GM19468 (cell line): ENCODE results near the gene DOHH.

Experiments used
- ATAC-seq: cut with Tn5 transposase; IDR thresholded peaks from one replicate; pipeline ENCODE4 v1.9.1; 2021; ENCODE audit warnings: mild to moderate bottlenecking, moderate library complexity, moderate number of reproducible peaks; ENCODE audit not compliant: unreplicated experiment; ENCODE audit errors: extremely low read depth

The DOHH gene

DNA sequence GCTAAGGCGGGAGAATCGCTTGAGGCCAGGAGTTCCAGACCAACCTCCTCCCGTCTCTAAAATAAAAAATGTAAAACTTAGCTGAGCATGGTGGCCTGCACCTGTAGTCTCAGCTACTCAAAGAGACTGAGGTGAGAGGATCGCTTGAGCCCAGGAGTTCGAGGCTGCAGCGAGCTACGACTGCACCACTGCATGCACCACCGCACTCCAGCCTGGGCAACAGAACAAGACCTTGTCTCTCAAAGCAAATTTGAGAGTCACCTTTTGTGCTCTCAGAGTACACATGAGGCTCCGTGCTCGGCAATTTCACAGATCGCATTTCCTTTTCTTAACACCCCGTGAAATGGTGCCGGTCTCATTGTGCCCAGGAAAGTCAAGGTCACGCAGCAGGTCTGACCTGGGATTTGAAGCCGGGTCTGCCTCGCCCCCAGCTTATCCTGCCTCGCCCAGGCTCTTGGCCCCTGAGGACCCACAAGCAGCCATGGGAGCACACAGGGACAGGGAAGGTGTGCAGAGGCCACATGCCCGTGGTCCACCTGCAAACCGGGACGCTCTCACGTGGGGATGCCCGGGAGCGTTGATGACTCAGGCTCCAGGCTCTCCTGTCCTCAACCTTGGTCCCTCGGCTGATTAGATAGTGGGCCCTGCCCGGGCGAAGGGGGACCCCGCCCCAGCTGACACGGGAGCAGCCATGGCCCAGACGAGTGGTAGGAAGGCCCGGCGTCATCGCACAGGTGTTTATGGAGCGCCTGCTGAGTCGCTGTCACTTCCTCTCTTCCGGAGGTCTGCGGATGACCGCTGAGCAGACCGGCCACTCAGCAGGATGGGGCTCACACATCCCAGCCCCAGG, 19.0 kb downstream of the DOHH start:
- ATAC-seq, result no peak

GRCh38 chr19:3480383-3481091, 19.9 kb downstream of the DOHH start, which contains the start of gene SMIM24:
Gene SMIM24, minus strand, starts transcription at chr19:3480525. Its CDS starts 62 bp downstream, at chr19:3480463.
- ATAC-seq, result no peak

DNA sequence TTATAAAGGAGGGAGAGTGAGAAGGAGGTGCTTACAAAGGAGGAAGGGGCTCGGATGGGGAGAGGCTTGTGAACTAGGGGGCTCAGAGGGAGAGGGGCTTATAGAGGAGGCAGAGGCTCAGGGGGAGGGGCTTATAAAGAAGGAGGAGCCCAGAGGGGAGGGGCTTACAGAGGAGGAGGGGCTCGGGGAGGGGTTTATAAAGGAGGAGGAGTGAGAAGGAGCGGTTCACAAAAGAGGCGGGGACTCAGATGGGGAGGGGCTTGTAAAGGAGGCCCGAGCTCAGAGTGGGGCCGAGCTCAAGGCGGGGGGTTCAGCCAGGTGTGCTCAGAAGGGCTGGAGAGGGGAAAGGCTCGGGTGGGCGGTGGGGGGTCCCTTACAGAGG, 20.6 kb downstream of the DOHH start:
- no peak for ATAC-seq

DNA sequence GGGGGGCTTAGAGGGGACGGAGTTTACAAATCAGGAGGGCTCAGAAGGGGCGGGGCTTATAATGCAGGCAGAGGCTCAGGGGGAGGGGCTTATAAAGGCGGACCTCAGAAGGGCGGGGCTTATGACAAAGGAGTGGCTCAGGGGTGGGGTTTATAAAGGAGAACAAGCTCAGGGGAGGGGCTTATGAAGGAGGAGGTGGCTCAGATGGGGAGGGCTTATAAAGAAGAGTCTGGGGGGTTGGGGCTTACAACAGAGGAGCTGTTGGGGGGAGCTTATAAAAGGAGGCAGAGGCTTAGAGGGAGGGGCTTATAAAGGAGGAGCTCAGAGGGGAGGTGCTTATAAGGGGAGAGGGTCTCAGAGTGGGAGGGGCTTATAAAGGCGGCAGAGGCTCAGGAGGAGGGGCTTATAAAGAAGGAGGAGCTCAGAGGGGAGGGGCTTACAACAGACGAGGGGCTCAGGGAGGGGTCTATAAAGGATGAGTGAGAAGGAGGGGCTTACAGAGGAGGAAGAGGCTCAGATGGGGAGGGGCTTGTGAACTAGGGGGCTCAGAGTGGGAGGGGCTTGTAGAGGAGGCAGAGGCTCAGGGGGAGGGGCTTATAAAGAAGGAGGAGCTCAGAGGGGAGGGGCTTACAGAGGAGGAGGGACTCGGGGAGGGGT, 21.2 kb downstream of the DOHH start:
- no peak for ATAC-seq

- ATAC-seq, result no peak
Observed at GRCh38 chr19:3478409-3479176, 21.9 kb downstream of the DOHH start.

DNA sequence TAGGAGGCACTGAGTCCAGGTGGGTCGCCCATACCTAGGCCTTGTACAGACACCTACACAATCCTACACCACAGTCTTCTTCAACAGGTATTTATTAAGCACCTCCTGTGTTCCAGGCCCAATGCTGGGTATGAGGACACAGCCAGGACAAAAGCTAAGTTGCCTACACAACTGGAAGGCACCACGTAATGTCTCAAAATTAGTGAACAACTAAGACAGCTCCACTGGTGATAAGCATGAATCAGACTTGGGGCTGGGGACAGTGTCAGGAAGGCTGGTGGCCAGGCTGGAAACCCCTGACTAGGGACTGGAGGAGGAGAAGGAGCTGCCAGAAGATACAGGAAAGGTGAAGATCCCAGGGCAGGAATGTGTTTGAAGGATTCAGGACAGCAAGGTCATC, 22.5 kb downstream of the DOHH start:
- no peak for ATAC-seq

GRCh38 chr19:3477506-3477905, 23.0 kb downstream of the DOHH start:
- no peak for ATAC-seq

- no peak for ATAC-seq
Observed at GRCh38 chr19:3476830-3477229, 23.6 kb downstream of the DOHH start.

- ATAC-seq, result no peak
Observed at GRCh38 chr19:3475449-3475848, 25.0 kb downstream of the DOHH start.

GRCh38 chr19:3474614-3475013, 25.9 kb downstream of the DOHH start:
- no peak for ATAC-seq

GRCh38 chr19:3474010-3474409, 26.5 kb downstream of the DOHH start:
- ATAC-seq, result no peak

GRCh38 chr19:3471954-3472655, 28.4 kb downstream of the DOHH start:
- ATAC-seq, result no peak

DNA sequence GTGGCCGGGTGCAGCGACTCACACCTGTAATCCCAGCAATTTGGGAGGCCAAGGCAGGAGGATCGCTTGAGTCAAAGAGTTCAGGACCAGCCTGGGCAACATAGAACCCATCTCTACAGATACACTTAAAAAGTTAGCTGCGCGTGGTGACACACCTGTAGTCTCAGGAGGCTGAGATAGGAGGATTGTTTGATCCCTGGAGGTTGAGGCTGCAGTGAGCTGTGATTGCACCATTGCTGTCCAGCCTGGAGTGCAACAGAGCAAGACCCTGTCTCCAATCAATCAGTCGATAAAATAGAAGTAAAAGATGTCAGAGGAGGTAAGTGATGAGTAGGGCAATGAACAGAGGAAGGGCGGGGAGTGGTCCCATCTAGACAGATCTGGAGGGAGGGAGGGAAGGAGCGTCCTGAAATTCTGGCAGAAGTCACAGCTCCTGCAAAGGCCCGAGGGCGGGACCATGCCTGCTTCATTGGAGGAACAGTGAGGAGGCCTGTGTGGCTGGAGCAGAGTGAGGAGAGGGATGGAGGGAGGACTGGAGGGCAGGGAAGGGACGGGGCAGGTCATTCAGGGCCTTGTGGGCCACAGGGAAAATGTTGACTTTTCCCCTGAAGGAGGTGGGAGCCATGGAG, 29.9 kb downstream of the DOHH start:
- ATAC-seq, result no peak

DNA sequence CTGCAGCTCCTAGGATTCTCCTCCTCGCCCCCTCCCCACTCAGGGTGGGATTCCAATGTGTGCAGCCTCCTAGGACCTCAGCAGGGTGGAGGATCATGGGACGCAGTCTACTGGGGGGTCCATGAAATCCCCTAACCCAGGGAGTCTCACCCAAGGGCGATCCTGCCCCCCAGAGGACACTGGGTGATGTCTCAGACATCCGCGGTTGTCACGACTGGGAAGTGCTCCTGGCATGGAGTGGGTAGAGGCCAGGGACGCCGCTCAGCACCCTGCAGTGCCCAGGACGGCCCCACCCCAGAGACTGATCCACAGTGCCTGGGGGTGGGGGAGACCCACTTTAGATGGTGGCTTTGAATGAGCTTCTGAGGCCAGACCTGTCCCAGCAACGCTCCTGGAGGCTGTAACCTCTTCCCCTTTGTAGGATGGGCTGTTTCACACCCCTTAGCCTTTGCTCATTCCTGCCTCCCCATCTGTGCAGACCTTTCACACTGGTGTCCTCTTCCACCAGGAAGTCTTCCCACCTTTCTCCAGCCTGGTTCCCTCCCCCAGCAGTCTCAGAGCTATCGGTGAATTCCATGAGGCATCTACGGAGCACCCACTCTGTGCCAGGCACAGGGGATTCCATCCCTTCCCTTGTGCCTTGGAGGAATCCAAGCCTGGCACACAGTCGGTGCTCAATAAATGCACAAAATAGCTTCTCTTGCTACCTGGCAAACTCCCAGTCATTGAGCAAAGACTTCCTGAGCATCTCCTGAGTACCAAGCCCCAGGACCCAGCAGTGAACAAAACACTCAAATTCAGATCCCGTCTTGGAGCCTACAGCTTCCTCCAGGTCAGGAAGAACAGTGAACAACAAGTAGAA, 30.6 kb downstream of the DOHH start:
- ATAC-seq, result no peak

GRCh38 chr19:3468211-3468610, 32.3 kb downstream of the DOHH start:
- no peak for ATAC-seq

DNA sequence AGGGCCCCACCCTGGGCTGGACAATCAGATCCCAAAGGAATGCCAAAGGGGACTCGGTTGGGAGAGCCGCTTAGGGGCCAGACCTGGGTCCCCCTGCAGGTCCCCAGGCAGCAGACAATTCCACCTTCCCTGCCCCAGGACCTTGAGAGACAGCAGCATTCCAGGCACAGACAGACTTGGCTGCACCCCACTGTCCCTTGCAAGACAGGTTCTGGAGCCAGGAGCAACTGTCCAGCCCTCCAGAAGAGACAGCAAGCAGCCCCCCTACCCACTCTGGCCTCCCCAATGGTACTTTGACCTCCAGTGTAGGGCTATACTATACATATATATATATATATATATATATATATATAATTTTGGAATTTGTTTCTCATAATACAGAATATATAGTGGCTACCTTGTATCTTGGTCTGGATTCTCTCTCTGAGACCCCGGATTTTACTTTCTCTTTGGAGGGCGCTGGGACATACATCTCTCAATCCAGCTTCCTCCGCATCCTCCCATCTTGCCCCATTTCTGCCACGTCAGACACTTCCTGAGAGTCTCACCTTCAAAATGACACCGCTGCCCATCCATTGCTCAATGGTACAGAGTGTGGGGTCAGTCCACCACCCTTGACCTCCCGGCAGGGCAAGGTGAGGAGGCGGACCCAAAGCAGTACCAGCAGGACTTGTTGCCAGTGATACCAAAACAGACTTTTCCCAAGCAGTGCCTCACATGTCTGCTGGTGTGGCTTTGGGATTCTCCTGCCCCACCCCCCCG, 32.9 kb downstream of the DOHH start:
- ATAC-seq, result no peak

DNA sequence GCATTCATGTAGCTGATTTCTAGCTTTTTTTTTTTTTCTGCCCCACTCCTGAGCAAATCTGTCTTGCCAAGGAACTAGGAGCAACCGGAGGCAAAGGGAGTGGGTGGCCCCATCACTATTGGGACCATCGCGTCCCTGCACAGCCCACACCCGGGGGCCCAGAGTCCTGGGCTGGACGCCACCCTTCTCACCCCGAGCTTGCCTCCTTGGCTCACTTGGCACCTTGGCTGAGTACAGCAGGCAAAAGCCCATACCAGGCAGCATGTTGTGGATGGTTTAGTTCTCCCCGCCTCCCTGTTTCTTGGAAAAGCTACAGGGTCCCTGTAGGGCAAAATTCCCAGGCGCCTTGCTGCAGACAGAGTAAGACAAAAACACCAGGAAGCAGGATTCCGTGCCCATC, 33.8 kb downstream of the DOHH start:
- no peak for ATAC-seq

- no peak for ATAC-seq
Observed at GRCh38 chr19:3465552-3465951, 34.9 kb downstream of the DOHH start.
